ENCODE results near the gene PTPRM.

GRCh38 chr18:8005870-8006569 lies 438.9 kb downstream of the PTPRM start:
- TF ChIP-seq CTCF (IDR thresholded peaks at IDR 0.05) (no peak), EZH2 (IDR thresholded peaks at IDR 0.05) (no peak)

Data from neural progenitor cell (in vitro differentiated cells).